Hepatocyte (in vitro differentiated cells): Measurements from ENCODE around the gene IL16. TPM values are rescaled to one million over a fixed set of nuclear protein-coding genes. Genes with fewer than 3 reads are reported as not detected.

Experiments used
- DNase-seq: peaks from one replicate; pipeline ENCODE4 v3.0.0-alpha.2; 2016; ENCODE audit warnings: low spot score
- H2AFZ ChIP-seq: fragments of 200-600 bp; sonication (generic); 2 replicates; pipeline ENCODE4 v1.6.0; 2016; ENCODE audit warnings: antibody characterized with exemption, mild to moderate bottlenecking
- H3K27ac ChIP-seq: fragments of 200-600 bp; sonication (generic); 2 replicates; pipeline ENCODE4 v1.5.1; 2016; ENCODE audit warnings: mild to moderate bottlenecking
- H3K27me3 ChIP-seq: fragments of 200-600 bp; sonication (generic); 2 replicates; pipeline ENCODE4 v1.6.1; 2016
- H3K36me3 ChIP-seq: fragments of 200-600 bp; sonication (generic); replicated peaks from 2 replicates; pipeline ENCODE4 v1.5.1; 2016; ENCODE audit warnings: low read depth; ENCODE audit not compliant: insufficient read depth
- H3K4me1 ChIP-seq: fragments of 200-600 bp; sonication (generic); 2 replicates; pipeline ENCODE4 v1.5.1; 2016; ENCODE audit warnings: mild to moderate bottlenecking, moderate library complexity; ENCODE audit not compliant: insufficient read depth
- H3K4me2 ChIP-seq: fragments of 200-600 bp; sonication (generic); 2 replicates; pipeline ENCODE4 v1.6.0; 2016
- H3K4me3 ChIP-seq: fragments of 200-600 bp; sonication (generic); 2 replicates; pipeline ENCODE4 v1.5.1; 2016; ENCODE audit warnings: mild to moderate bottlenecking
- H3K79me2 ChIP-seq: fragments of 200-600 bp; sonication (generic); 2 replicates; pipeline ENCODE4 v1.6.0; 2017; ENCODE audit warnings: mild to moderate bottlenecking
- H3K9me2 ChIP-seq: fragments of 200-600 bp; sonication (generic); replicated peaks from 2 replicates; pipeline ENCODE4 v1.6.0; 2017; ENCODE audit warnings: mild to moderate bottlenecking; ENCODE audit not compliant: insufficient read depth
- H3K9me3 ChIP-seq: fragments of 200-600 bp; sonication (generic); 2 replicates; pipeline ENCODE4 v1.5.1; 2016; ENCODE audit warnings: low read depth, mild to moderate bottlenecking
- H4K20me1 ChIP-seq: fragments of 200-600 bp; sonication (generic); 2 replicates; pipeline ENCODE4 v1.6.0; 2016; ENCODE audit warnings: mild to moderate bottlenecking; ENCODE audit not compliant: insufficient read depth, poor library complexity, severe bottlenecking
- EZH2 ChIP-seq: fragments of 200-600 bp; sonication (generic); IDR thresholded peaks from 2 replicates; pipeline ENCODE4 v1.6.1; 2016; ENCODE audit warnings: antibody characterized with exemption, mild to moderate bottlenecking, borderline replicate concordance
- EZH2phosphoT487 ChIP-seq: fragments of 200-600 bp; sonication (generic); IDR thresholded peaks from one replicate; pipeline ENCODE4 v1.6.1; 2018; ENCODE audit warnings: antibody characterized with exemption, mild to moderate bottlenecking, low read depth, moderate library complexity; ENCODE audit not compliant: unreplicated experiment, severe bottlenecking
- WGBS: methylation state at CpG from one replicate; pipeline ENCODE4 v1.1.6; 2016; ENCODE audit warnings: low lambda C conversion rate; ENCODE audit errors: missing lambda C conversion rate; 5-methylcytosine and 5-hydroxymethylcytosine counted together
- polyA plus RNA-seq: library from polyadenylated mRNA; unstranded; fragments of >200 nt; fragmentation: Nextera tagmentation; extraction: Ambion mirVana; gene quantifications from 2 replicates; pipeline ENCODE4 v1.2.1, GENCODE V29; 2016
- total RNA-seq: library from RNA; depleted of rRNA; stranded (reverse); fragments of >200 nt; gene quantifications from 2 replicates; pipeline ENCODE4 v1.2.3, GENCODE V29; 2014
- TF ChIP-seq, protein P1 (sequence below): fragments of 200-600 bp; sonication (generic); IDR thresholded peaks from 2 replicates; pipeline ENCODE4 v1.5.1; 2016; ENCODE audit warnings: antibody characterized with exemption, mild to moderate bottlenecking; ENCODE audit not compliant: poor library complexity

Gene IL16
- total and polyA plus RNA-seq, 2 experiments from 2014 or later, result 1.1 to 2.4 TPM

DNA sequence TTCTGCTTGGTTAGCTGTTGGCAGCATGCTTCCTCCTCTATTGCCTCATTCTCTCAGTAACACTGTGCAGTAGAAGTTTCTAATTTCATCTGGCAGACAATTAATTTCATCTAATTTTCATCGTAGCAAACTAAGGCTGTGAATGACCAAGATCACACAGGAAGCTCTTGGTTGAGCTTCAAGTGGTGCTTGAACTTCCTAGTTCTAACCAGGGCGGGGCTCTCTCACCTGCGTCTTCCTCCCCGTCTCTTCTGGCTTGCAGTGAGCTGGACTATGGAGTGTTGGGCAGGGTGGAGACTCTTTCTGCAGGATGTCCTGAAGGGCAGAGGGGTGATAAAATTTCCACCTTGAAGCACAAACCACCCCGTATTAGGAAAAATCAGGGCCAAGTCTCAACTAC is 2.0 kb upstream of the IL16 start:
- no peaks in the 10 kb centered on the region for H4K20me1 ChIP-seq
- H3K4me1 ChIP-seq, result peaks cover 15% of the 10 kb centered on the region
- H3K4me3 ChIP-seq, result no peak overlapping the region
- no peaks in the 10 kb centered on the region for H3K9me3 ChIP-seq
- no peak overlapping the region for H3K27ac ChIP-seq
- no peaks in the 10 kb centered on the region for H3K36me3 ChIP-seq
- H3K4me2 ChIP-seq, result no peak overlapping the region
- peaks cover 3% of the 10 kb centered on the region for H3K27me3 ChIP-seq
- H2AFZ ChIP-seq, result no peak overlapping the region
- DNase-seq, result no peak
- H3K9me2 ChIP-seq, result no peaks in the 10 kb centered on the region
- no peaks in the 10 kb centered on the region for H3K79me2 ChIP-seq
- 84% methylated on average over 5 of the region's 5 CpGs for WGBS
- TF ChIP-seq EZH2 (no peak), EZH2phosphoT487 (no peak)
- TF ChIP-seq, protein P1, sequence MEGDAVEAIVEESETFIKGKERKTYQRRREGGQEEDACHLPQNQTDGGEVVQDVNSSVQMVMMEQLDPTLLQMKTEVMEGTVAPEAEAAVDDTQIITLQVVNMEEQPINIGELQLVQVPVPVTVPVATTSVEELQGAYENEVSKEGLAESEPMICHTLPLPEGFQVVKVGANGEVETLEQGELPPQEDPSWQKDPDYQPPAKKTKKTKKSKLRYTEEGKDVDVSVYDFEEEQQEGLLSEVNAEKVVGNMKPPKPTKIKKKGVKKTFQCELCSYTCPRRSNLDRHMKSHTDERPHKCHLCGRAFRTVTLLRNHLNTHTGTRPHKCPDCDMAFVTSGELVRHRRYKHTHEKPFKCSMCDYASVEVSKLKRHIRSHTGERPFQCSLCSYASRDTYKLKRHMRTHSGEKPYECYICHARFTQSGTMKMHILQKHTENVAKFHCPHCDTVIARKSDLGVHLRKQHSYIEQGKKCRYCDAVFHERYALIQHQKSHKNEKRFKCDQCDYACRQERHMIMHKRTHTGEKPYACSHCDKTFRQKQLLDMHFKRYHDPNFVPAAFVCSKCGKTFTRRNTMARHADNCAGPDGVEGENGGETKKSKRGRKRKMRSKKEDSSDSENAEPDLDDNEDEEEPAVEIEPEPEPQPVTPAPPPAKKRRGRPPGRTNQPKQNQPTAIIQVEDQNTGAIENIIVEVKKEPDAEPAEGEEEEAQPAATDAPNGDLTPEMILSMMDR, result no peak

GRCh38 chr15:81195339-81195864 is 1.3 kb upstream of the IL16 start:
- 69% methylated on average over 8 of the region's 8 CpGs for WGBS
- Histone ChIP-seq H2AFZ (no peak overlapping the region), H3K36me3 (no peaks in the 10 kb centered on the region), H3K9me3 (no peaks in the 10 kb centered on the region), H3K4me2 (no peak overlapping the region), H4K20me1 (no peaks in the 10 kb centered on the region), H3K79me2 (no peaks in the 10 kb centered on the region), H3K9me2 (no peaks in the 10 kb centered on the region), H3K4me3 (no peak overlapping the region), H3K27me3 (peaks cover 3% of the 10 kb centered on the region), H3K27ac (no peak overlapping the region), H3K4me1 (peaks cover 9% of the 10 kb centered on the region)
- TF ChIP-seq, protein P1, result no peak
- TF ChIP-seq EZH2phosphoT487, result no peak
- no peak for DNase-seq

DNA sequence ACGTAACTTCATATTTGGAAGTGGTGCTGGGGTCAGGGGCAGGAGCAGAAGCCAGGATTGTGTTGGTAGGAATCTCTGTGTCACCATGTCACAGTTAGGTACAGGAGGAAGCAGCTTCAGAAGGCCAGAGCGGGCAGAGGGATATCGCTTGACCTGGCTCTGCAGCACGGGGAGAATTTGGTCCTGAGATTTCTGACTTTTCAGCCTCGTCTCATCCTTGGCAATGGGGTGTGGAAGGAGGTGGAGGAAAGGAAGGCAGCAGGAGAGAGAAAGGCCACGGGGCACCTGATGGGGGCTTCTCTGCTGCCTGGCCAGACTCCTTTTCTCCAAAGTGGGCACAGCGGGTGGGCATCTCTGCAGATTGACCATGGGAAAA is 564 bp downstream of the IL16 start:
- no peak overlapping the region for H3K4me2 ChIP-seq
- H3K79me2 ChIP-seq, result no peaks in the 10 kb centered on the region
- no peak overlapping the region for H3K4me3 ChIP-seq
- peaks cover 3% of the 10 kb centered on the region for H3K27me3 ChIP-seq
- H3K9me2 ChIP-seq, result no peaks in the 10 kb centered on the region
- no peaks in the 10 kb centered on the region for H3K9me3 ChIP-seq
- no peak overlapping the region for H2AFZ ChIP-seq
- no peaks in the 10 kb centered on the region for H4K20me1 ChIP-seq
- H3K36me3 ChIP-seq, result no peaks in the 10 kb centered on the region
- no peaks in the 10 kb centered on the region for H3K4me1 ChIP-seq
- no peak for DNase-seq
- 92% methylated on average over 7 of the region's 7 CpGs for WGBS
- H3K27ac ChIP-seq, result no peak overlapping the region
- TF ChIP-seq EZH2, result no peak
- no peak for TF ChIP-seq EZH2phosphoT487
- TF ChIP-seq, protein P1, result no peak
